ENCODE measurements around the gene SLC39A10. TPM values are rescaled to one million over a fixed set of nuclear protein-coding genes. Genes with fewer than 3 reads are reported as not detected.

Gene SLC39A10
- total and polyA plus RNA-seq, 9 of the 15 experiments (the other 6 are each of a cell fraction or from before 2014, with no cell fraction given): 12.5 to 40.1 (median 23.1) TPM

DNA sequence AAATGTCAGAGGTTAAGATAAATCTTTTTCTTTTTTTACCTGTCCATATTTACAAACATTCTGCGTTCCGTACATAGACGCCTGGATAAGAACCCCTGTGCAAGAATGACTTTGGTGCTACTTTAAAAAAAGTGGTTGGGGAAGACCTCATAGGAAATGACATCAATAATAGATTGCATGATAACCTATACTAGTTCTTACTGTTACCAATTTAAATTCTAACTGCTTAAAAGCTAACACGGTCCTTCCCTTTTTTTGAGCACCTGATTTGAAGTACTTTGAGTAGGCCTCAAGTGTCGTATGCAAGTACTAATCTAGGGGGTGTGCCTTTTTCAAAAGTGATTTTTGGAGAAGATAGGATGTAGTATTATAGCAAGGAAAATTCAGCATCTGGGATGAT, 2.1 kb downstream of the SLC39A10 start (continued):
- TF ChIP-seq PRMT5 (CRISPR knock-in tag; IDR thresholded peaks at IDR 0.05): no peak
- no peak for TF ChIP-seq ZNF3 (CRISPR knock-in tag; IDR thresholded peaks at IDR 0.05)
- TF ChIP-seq HSF4 (CRISPR knock-in tag; IDR thresholded peaks at IDR 0.05; ENCODE audit: borderline replicate concordance): no peak
- no peak for TF ChIP-seq CHD4 (IDR thresholded peaks at IDR 0.05; ENCODE audit: insufficient read depth, insufficient replicate concordance, low read depth, low read length, poor library complexity, severe bottlenecking)
- TF ChIP-seq, protein P1, sequence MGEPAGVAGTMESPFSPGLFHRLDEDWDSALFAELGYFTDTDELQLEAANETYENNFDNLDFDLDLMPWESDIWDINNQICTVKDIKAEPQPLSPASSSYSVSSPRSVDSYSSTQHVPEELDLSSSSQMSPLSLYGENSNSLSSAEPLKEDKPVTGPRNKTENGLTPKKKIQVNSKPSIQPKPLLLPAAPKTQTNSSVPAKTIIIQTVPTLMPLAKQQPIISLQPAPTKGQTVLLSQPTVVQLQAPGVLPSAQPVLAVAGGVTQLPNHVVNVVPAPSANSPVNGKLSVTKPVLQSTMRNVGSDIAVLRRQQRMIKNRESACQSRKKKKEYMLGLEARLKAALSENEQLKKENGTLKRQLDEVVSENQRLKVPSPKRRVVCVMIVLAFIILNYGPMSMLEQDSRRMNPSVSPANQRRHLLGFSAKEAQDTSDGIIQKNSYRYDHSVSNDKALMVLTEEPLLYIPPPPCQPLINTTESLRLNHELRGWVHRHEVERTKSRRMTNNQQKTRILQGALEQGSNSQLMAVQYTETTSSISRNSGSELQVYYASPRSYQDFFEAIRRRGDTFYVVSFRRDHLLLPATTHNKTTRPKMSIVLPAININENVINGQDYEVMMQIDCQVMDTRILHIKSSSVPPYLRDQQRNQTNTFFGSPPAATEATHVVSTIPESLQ (CRISPR knock-in tag; IDR thresholded peaks at IDR 0.05): no peak
- peak; percentile 73 for TF ChIP-seq ZFX (CRISPR knock-in tag; IDR thresholded peaks at IDR 0.05)
- TF ChIP-seq FOS (IDR thresholded peaks at IDR 0.05; ENCODE audit: extremely low read depth, insufficient read length): no peak
- TF ChIP-seq ZNF75A (CRISPR knock-in tag; IDR thresholded peaks at IDR 0.05): no peak
- no peak for TF ChIP-seq GATA2 (CRISPR knock-in tag; IDR thresholded peaks at IDR 0.05)
- TF ChIP-seq, protein P2, sequence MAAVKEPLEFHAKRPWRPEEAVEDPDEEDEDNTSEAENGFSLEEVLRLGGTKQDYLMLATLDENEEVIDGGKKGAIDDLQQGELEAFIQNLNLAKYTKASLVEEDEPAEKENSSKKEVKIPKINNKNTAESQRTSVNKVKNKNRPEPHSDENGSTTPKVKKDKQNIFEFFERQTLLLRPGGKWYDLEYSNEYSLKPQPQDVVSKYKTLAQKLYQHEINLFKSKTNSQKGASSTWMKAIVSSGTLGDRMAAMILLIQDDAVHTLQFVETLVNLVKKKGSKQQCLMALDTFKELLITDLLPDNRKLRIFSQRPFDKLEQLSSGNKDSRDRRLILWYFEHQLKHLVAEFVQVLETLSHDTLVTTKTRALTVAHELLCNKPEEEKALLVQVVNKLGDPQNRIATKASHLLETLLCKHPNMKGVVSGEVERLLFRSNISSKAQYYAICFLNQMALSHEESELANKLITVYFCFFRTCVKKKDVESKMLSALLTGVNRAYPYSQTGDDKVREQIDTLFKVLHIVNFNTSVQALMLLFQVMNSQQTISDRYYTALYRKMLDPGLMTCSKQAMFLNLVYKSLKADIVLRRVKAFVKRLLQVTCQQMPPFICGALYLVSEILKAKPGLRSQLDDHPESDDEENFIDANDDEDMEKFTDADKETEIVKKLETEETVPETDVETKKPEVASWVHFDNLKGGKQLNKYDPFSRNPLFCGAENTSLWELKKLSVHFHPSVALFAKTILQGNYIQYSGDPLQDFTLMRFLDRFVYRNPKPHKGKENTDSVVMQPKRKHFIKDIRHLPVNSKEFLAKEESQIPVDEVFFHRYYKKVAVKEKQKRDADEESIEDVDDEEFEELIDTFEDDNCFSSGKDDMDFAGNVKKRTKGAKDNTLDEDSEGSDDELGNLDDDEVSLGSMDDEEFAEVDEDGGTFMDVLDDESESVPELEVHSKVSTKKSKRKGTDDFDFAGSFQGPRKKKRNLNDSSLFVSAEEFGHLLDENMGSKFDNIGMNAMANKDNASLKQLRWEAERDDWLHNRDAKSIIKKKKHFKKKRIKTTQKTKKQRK (IDR thresholded peaks at IDR 0.05; ENCODE audit: borderline replicate concordance, low read depth, low read length): no peak
- TF ChIP-seq, protein P3, sequence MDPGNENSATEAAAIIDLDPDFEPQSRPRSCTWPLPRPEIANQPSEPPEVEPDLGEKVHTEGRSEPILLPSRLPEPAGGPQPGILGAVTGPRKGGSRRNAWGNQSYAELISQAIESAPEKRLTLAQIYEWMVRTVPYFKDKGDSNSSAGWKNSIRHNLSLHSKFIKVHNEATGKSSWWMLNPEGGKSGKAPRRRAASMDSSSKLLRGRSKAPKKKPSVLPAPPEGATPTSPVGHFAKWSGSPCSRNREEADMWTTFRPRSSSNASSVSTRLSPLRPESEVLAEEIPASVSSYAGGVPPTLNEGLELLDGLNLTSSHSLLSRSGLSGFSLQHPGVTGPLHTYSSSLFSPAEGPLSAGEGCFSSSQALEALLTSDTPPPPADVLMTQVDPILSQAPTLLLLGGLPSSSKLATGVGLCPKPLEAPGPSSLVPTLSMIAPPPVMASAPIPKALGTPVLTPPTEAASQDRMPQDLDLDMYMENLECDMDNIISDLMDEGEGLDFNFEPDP (CRISPR knock-in tag; IDR thresholded peaks at IDR 0.05): no peak
- TF ChIP-seq ZNF717 (CRISPR knock-in tag; IDR thresholded peaks at IDR 0.05): no peak
- no peak for TF ChIP-seq SRF (CRISPR knock-in tag; IDR thresholded peaks at IDR 0.05)
- no peak for TF ChIP-seq CBX8 (IDR thresholded peaks at IDR 0.05; ENCODE audit: borderline replicate concordance, extremely low read depth, low read depth, low read length, poor library complexity, severe bottlenecking)
- TF ChIP-seq, protein P4, sequence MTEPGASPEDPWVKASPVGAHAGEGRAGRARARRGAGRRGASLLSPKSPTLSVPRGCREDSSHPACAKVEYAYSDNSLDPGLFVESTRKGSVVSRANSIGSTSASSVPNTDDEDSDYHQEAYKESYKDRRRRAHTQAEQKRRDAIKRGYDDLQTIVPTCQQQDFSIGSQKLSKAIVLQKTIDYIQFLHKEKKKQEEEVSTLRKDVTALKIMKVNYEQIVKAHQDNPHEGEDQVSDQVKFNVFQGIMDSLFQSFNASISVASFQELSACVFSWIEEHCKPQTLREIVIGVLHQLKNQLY (CRISPR knock-in tag; conservative IDR thresholded peaks at IDR 0.05): no peak
- no peak for TF ChIP-seq SRSF7 (optimal IDR thresholded peaks at IDR 0.05; ENCODE audit: low read depth, low read length)

Measured in K562 (cell line).